Fibroblast of skin of abdomen (primary cell): ENCODE results near the gene PPHLN1.

Experiments used
- DNase-seq: peaks from one replicate; pipeline ENCODE4 v3.0.0-alpha.2; 2013

PPHLN1 gene

GRCh38 chr12:42483521-42483790, 157.5 kb downstream of the PPHLN1 start:
- DNase-seq: no peak

GRCh38 chr12:42484996-42485395, 159.0 kb downstream of the PPHLN1 start:
- DNase-seq: no peak

- DNase-seq: no peak
Measured at GRCh38 chr12:42485823-42486222, 159.9 kb downstream of the PPHLN1 start.

GRCh38 chr12:42486407-42486806, 160.4 kb downstream of the PPHLN1 start:
- no peak for DNase-seq

GRCh38 chr12:42490261-42490842, 164.4 kb downstream of the PPHLN1 start:
- no peak for DNase-seq
